CD4-positive, alpha-beta memory T cell (primary cell): ENCODE results near the gene ENDOV. TPM values are rescaled to one million over a fixed set of nuclear protein-coding genes. Genes with fewer than 3 reads are reported as not detected.

Experiments
- CTCF ChIA-PET: fragments of 350-600 bp; sonication (Branson Sonifier 250); formaldehyde crosslinking; loops from one replicate; lab custom pipeline; 2021; ENCODE audit warnings: inconsistent platforms; ENCODE audit not compliant: partially characterized antibody; lab: Charles Lee
- POLR2A ChIA-PET: fragments of 350-600 bp; sonication (Branson Sonifier 250); formaldehyde crosslinking; loops from one replicate; lab custom pipeline; 2021; ENCODE audit not compliant: partially characterized antibody; lab: Charles Lee
- DNase-seq, 5 donors: peaks; one replicate each; pipeline versions ENCODE4 v3.0.0 to v3.0.0-alpha.2; 2020 to 2022; ENCODE audit warnings: mixed read lengths in 1 of 5
- H3K27ac ChIP-seq: one replicate; pipeline ENCODE4 v1.7.0; 2013; ENCODE audit warnings: low read depth, low read length
- H3K27me3 ChIP-seq: 2 replicates; pipeline ENCODE4 v1.7.0; 2013; ENCODE audit warnings: mild to moderate bottlenecking, low read length, moderate library complexity; ENCODE audit not compliant: insufficient read depth
- H3K36me3 ChIP-seq: 2 replicates; pipeline ENCODE4 v1.7.0; 2013; ENCODE audit warnings: mild to moderate bottlenecking, low read length, moderate library complexity; ENCODE audit not compliant: insufficient read depth
- H3K4me1 ChIP-seq: 2 replicates; pipeline ENCODE4 v1.7.0; 2013; ENCODE audit warnings: mild to moderate bottlenecking, low read length, moderate library complexity; ENCODE audit not compliant: insufficient read depth
- H3K4me3 ChIP-seq, 2 donors: one replicate each; pipeline ENCODE4 v1.7.0; 2013; ENCODE audit warnings: low read length in 2 of 2, mild to moderate bottlenecking in 1 of 2
- H3K9me3 ChIP-seq, 2 donors: one replicate each; pipeline ENCODE4 v1.7.0; 2013; ENCODE audit warnings: low read length in 2 of 2, control low read depth in 1 of 2; ENCODE audit not compliant: control insufficient read depth in 1 of 2
- H3K27ac Mint-ChIP-seq, 7 donors: one replicate each; pipeline ENCODE4 v1.8.0; 2020 to 2021; ENCODE audit warnings: mixed read lengths in 7 of 7, mild to moderate bottlenecking in 6 of 7, inconsistent platforms in 3 of 7, moderate library complexity in 3 of 7
- H3K27me3 Mint-ChIP-seq, 2 donors: one replicate each; pipeline ENCODE4 v1.8.0; 2020 to 2021; ENCODE audit warnings: mixed read lengths in 2 of 2
- H3K36me3 Mint-ChIP-seq, 2 donors: one replicate each; pipeline ENCODE4 v1.8.0; 2020 to 2021; ENCODE audit warnings: mixed read lengths in 2 of 2, inconsistent platforms in 1 of 2, mild to moderate bottlenecking in 1 of 2
- H3K4me1 Mint-ChIP-seq, 4 donors: one replicate each; pipeline ENCODE4 v1.8.0; 2020 to 2021; ENCODE audit warnings: mixed read lengths in 4 of 4, mild to moderate bottlenecking in 1 of 4
- H3K4me3 Mint-ChIP-seq, 8 donors: one replicate each; pipeline ENCODE4 v1.8.0; 2020 to 2021; ENCODE audit warnings: mixed read lengths in 8 of 8, mild to moderate bottlenecking in 7 of 8, moderate library complexity in 6 of 8, inconsistent platforms in 3 of 8
- H3K9me3 Mint-ChIP-seq, 8 donors: one replicate each; pipeline ENCODE4 v1.8.0; 2020 to 2021; ENCODE audit warnings: mixed read lengths in 8 of 8, mild to moderate bottlenecking in 5 of 8, inconsistent platforms in 3 of 8, moderate library complexity in 1 of 8
- intact Hi-C: fragments of 100-400 bp; cut with micrococcal nuclease; formaldehyde crosslinking; loops from one replicate; pipeline ENCODE4 v1.15.1; 2023
- polyA plus RNA-seq, 2 donors: library from polyadenylated mRNA; unstranded; fragments of 300-500 nt; fragmentation: Illumina TruSeq; gene quantifications; one replicate each; pipeline ENCODE4 v1.2.3, GENCODE V29; 2021
- total RNA-seq, 2 experiments: library from RNA; stranded (reverse); gene quantifications; one replicate each; pipeline ENCODE4 v1.2.3, GENCODE V29; 2021

Gene ENDOV
- total and polyA plus RNA-seq, 4 experiments from 2014 or later: 10.1 to 25.5 (median 17.8) TPM

GRCh38 chr17:80439499-80439898 is 24.5 kb downstream of the ENDOV start:
- DNase-seq: peak in 1 of 5 donors; percentile 28
- intact Hi-C loops: no loop called here
- POLR2A ChIA-PET: no interaction called here
- Mint-ChIP-seq H3K4me3 (no peak overlapping the region), H3K36me3 (peaks cover 0 to 9% of the 10 kb centered on the region in 2 donors), H3K27ac (no peak overlapping the region), H3K4me1 (no peaks in the 10 kb centered on the region), H3K27me3 (peaks cover 6 to 11% of the 10 kb centered on the region in 2 donors), H3K9me3 (no peaks in the 10 kb centered on the region)
- CTCF ChIA-PET: no interaction called here
- no peak overlapping the region for H3K27ac ChIP-seq
- no peaks in the 10 kb centered on the region for H3K27me3 ChIP-seq
- no peak overlapping the region for H3K4me3 ChIP-seq
- H3K36me3 ChIP-seq: no peaks in the 10 kb centered on the region
- no peaks in the 10 kb centered on the region for H3K4me1 ChIP-seq
- H3K9me3 ChIP-seq: no peaks in the 10 kb centered on the region

- Mint-ChIP-seq H3K4me1 (no peaks in the 10 kb centered on the region), H3K27me3 (peaks cover 6 to 11% of the 10 kb centered on the region in 2 donors), H3K27ac (peak overlapping the region in 1 of 7 donors; percentile 9), H3K36me3 (peaks cover 0 to 9% of the 10 kb centered on the region in 2 donors), H3K4me3 (peak overlapping the region in 1 of 8 donors; percentile 45), H3K9me3 (no peaks in the 10 kb centered on the region)
- Histone ChIP-seq H3K27me3 (no peaks in the 10 kb centered on the region), H3K36me3 (no peaks in the 10 kb centered on the region), H3K27ac (no peak overlapping the region), H3K4me1 (no peaks in the 10 kb centered on the region), H3K9me3 (no peaks in the 10 kb centered on the region), H3K4me3 (no peak overlapping the region)
- peak; percentile 40 to 47 (median 43) for DNase-seq
- ChIA-PET CTCF (no interaction called here), POLR2A (interaction anchor here (1.0 kb wide), 1 partner anchor 13 kb away, joined by 4 read pairs; no protein-coding TSS in a partner anchor)
- intact Hi-C loops: no loop called here
Measured at GRCh38 chr17:80441133-80441578, 26.2 kb downstream of the ENDOV start.

- POLR2A ChIA-PET: interaction anchor here (1.0 kb wide), 1 partner anchor 13 kb away, joined by 4 read pairs; no protein-coding TSS in a partner anchor
Measured at GRCh38 chr17:80441598-80442322, 26.8 kb downstream of the ENDOV start.

GRCh38 chr17:80442323-80442659 is 27.3 kb downstream of the ENDOV start:
- H3K4me1 Mint-ChIP-seq: no peaks in the 10 kb centered on the region
- H3K27me3 Mint-ChIP-seq: peaks cover 6 to 11% of the 10 kb centered on the region in 2 donors
- H3K9me3 Mint-ChIP-seq: no peaks in the 10 kb centered on the region
- intact Hi-C loops: no loop called here
- no peaks in the 10 kb centered on the region for H3K36me3 ChIP-seq
- peak in 1 of 5 donors; percentile 6 for DNase-seq
- H3K9me3 ChIP-seq: no peaks in the 10 kb centered on the region
- no peak overlapping the region for H3K4me3 Mint-ChIP-seq
- no peak overlapping the region for H3K4me3 ChIP-seq
- H3K27ac ChIP-seq: no peak overlapping the region
- CTCF ChIA-PET: no interaction called here
- no peak overlapping the region for H3K27ac Mint-ChIP-seq
- peaks cover 0 to 9% of the 10 kb centered on the region in 2 donors for H3K36me3 Mint-ChIP-seq
- POLR2A ChIA-PET: interaction anchor here (0.9 kb wide), 1 partner anchor 12 kb away, joined by 4 read pairs; no protein-coding TSS in a partner anchor
- H3K27me3 ChIP-seq: no peaks in the 10 kb centered on the region
- H3K4me1 ChIP-seq: no peaks in the 10 kb centered on the region

More at GRCh38 chr17:80441598-80442322, 26.8 kb downstream of the ENDOV start:
- Mint-ChIP-seq H3K27me3 (peaks cover 6 to 11% of the 10 kb centered on the region in 2 donors), H3K36me3 (peaks cover 0 to 9% of the 10 kb centered on the region in 2 donors), H3K27ac (peak overlapping the region in 2 of 7 donors; percentile 9 to 10), H3K4me3 (no peak overlapping the region), H3K9me3 (no peaks in the 10 kb centered on the region), H3K4me1 (no peaks in the 10 kb centered on the region)
- intact Hi-C loops: no loop called here
- Histone ChIP-seq H3K4me3 (no peak overlapping the region), H3K27me3 (no peaks in the 10 kb centered on the region), H3K9me3 (no peaks in the 10 kb centered on the region), H3K36me3 (no peaks in the 10 kb centered on the region), H3K4me1 (no peaks in the 10 kb centered on the region), H3K27ac (no peak overlapping the region)
- peak in 1 of 5 donors; percentile 35 for DNase-seq
- CTCF ChIA-PET: no interaction called here

GRCh38 chr17:80442764-80443163 is 27.8 kb downstream of the ENDOV start:
- intact Hi-C loops: no loop called here
- no peaks in the 10 kb centered on the region for H3K9me3 Mint-ChIP-seq

GRCh38 chr17:80443498-80443897 is 28.5 kb downstream of the ENDOV start:
- POLR2A ChIA-PET: no interaction called here
- CTCF ChIA-PET: no interaction called here

More at GRCh38 chr17:80442764-80443163, 27.8 kb downstream of the ENDOV start:
- H3K4me1 ChIP-seq: no peaks in the 10 kb centered on the region
- DNase-seq: no peak
- ChIA-PET POLR2A (interaction anchor here (0.9 kb wide), 1 partner anchor 11 kb away, joined by 4 read pairs; no protein-coding TSS in a partner anchor), CTCF (no interaction called here)
- no peaks in the 10 kb centered on the region for H3K9me3 ChIP-seq
- Mint-ChIP-seq H3K4me1 (no peaks in the 10 kb centered on the region), H3K36me3 (peaks cover 0 to 9% of the 10 kb centered on the region in 2 donors), H3K27me3 (peaks cover 6 to 11% of the 10 kb centered on the region in 2 donors), H3K27ac (no peak overlapping the region), H3K4me3 (no peak overlapping the region)
- no peak overlapping the region for H3K4me3 ChIP-seq
- H3K27ac ChIP-seq: no peak overlapping the region
- H3K27me3 ChIP-seq: no peaks in the 10 kb centered on the region
- H3K36me3 ChIP-seq: no peaks in the 10 kb centered on the region

GRCh38 chr17:80443916-80444643 is 29.1 kb downstream of the ENDOV start:
- POLR2A ChIA-PET: no interaction called here
- Histone ChIP-seq H3K36me3 (no peaks in the 10 kb centered on the region), H3K27me3 (no peaks in the 10 kb centered on the region), H3K9me3 (no peaks in the 10 kb centered on the region), H3K4me1 (no peaks in the 10 kb centered on the region), H3K4me3 (no peak overlapping the region), H3K27ac (no peak overlapping the region)
- H3K27me3 Mint-ChIP-seq: peaks cover 6 to 11% of the 10 kb centered on the region in 2 donors
- no peaks in the 10 kb centered on the region for H3K4me1 Mint-ChIP-seq
- DNase-seq: no peak
- H3K36me3 Mint-ChIP-seq: peaks cover 0 to 9% of the 10 kb centered on the region in 2 donors
- CTCF ChIA-PET: no interaction called here
- intact Hi-C loops: no loop called here
- H3K4me3 Mint-ChIP-seq: no peak overlapping the region
- no peak overlapping the region for H3K27ac Mint-ChIP-seq
- no peaks in the 10 kb centered on the region for H3K9me3 Mint-ChIP-seq

More at GRCh38 chr17:80443498-80443897, 28.5 kb downstream of the ENDOV start:
- Histone ChIP-seq H3K27ac (no peak overlapping the region), H3K4me1 (no peaks in the 10 kb centered on the region), H3K4me3 (no peak overlapping the region), H3K27me3 (no peaks in the 10 kb centered on the region), H3K9me3 (no peaks in the 10 kb centered on the region), H3K36me3 (no peaks in the 10 kb centered on the region)
- Mint-ChIP-seq H3K36me3 (peaks cover 0 to 9% of the 10 kb centered on the region in 2 donors), H3K27me3 (peaks cover 6 to 11% of the 10 kb centered on the region in 2 donors), H3K27ac (no peak overlapping the region), H3K4me1 (no peaks in the 10 kb centered on the region), H3K9me3 (no peaks in the 10 kb centered on the region), H3K4me3 (no peak overlapping the region)
- intact Hi-C loops: no loop called here
- no peak for DNase-seq
